GM18868 (cell line): ENCODE results near the gene VWA7.

Experiments used
- ATAC-seq: cut with Tn5 transposase; IDR thresholded peaks from one replicate; pipeline ENCODE4 v1.9.1; 2021; ENCODE audit warnings: mild to moderate bottlenecking, moderate library complexity; ENCODE audit not compliant: unreplicated experiment

Gene VWA7

GRCh38 chr6:31732029-31732428 is 45.1 kb downstream of the VWA7 start:
- ATAC-seq = no peak

- ATAC-seq = no peak
These were observed 46.5 kb downstream of the VWA7 start for GRCh38 chr6:31730631-31731086.

GRCh38 chr6:31729979-31730630 is 47.0 kb downstream of the VWA7 start:
- ATAC-seq = no peak

GRCh38 chr6:31729515-31729978 is 47.6 kb downstream of the VWA7 start:
- no peak for ATAC-seq

- no peak for ATAC-seq
These were observed 48.2 kb downstream of the VWA7 start, which contains the start of gene DDAH2 for GRCh38 chr6:31728767-31729514. TSS of gene DDAH2 (minus strand) at chr6:31729299. CDS start at chr6:31729161, 138 bp downstream.

GRCh38 chr6:31727717-31728671 is 49.1 kb downstream of the VWA7 start:
- ATAC-seq = no peak

GRCh38 chr6:31727034-31727716 is 50.0 kb downstream of the VWA7 start:
- no peak for ATAC-seq

GRCh38 chr6:31725502-31726350 is 51.4 kb downstream of the VWA7 start:
- ATAC-seq = no peak

GRCh38 chr6:31723980-31724691 is 53.0 kb downstream of the VWA7 start:
- ATAC-seq = no peak

- ATAC-seq = no peak
These were observed 53.7 kb downstream of the VWA7 start, which contains the start of gene MPIG6B for GRCh38 chr6:31723245-31723979. TSS of gene MPIG6B (plus strand) at chr6:31723373. CDS start at chr6:31723384, 11 bp downstream.

- ATAC-seq = no peak
These were observed 55.0 kb downstream of the VWA7 start for GRCh38 chr6:31722173-31722572.

- no peak for ATAC-seq
These were observed 55.6 kb downstream of the VWA7 start, which contains the start of gene LY6G6C for GRCh38 chr6:31721351-31722020. TSS of gene LY6G6C (minus strand) at chr6:31721746. CDS start at chr6:31721679, 67 bp downstream.

- ATAC-seq = no peak
These were observed 56.8 kb downstream of the VWA7 start for GRCh38 chr6:31720196-31720770.

GRCh38 chr6:31719001-31719400 is 58.1 kb downstream of the VWA7 start:
- no peak for ATAC-seq

GRCh38 chr6:31718265-31718664 is 58.9 kb downstream of the VWA7 start:
- no peak for ATAC-seq

- ATAC-seq = no peak
These were observed 59.5 kb downstream of the VWA7 start for GRCh38 chr6:31717499-31718222.
